HepG2 (cell line): ENCODE results near the gene BCAS3. TPM values are rescaled to one million over a fixed set of nuclear protein-coding genes. Genes with fewer than 3 reads are reported as not detected.

Source experiments
- CHD2 ChIP-seq: IDR thresholded peaks from 2 replicates; pipeline ENCODE4 v1.6.1; 2011; ENCODE audit warnings: low read depth, low read length, improper control_type of control experiment
- CREM ChIP-seq, 2 experiments: sonication (generic) in 1 of 2; formaldehyde crosslinking in 1 of 2; IDR thresholded peaks; 2 replicates each; pipeline versions ENCODE4 v1.4.0 to v1.6.1; 2016 to 2020; ENCODE audit warnings: antibody characterized with exemption in 1 of 2, mild to moderate bottlenecking in 1 of 2, missing genetic modification reagents in 1 of 2
- FOXK2 ChIP-seq: fragments of 450-650 bp; IDR thresholded peaks from 2 replicates; pipeline ENCODE4 v1.6.1; 2016
- GATA4 ChIP-seq: sonication (generic); IDR thresholded peaks from 2 replicates; pipeline ENCODE4 v1.6.1; 2016; ENCODE audit warnings: antibody characterized with exemption, low read depth, borderline replicate concordance
- IKZF1 ChIP-seq: fragments of 450-650 bp; IDR thresholded peaks from 2 replicates; pipeline ENCODE4 v1.7.1; 2016
- KAT8 ChIP-seq: IDR thresholded peaks from 2 replicates; pipeline ENCODE4 v1.6.1; 2016; ENCODE audit warnings: missing genetic modification reagents, missing compliant biosample characterization
- KLF11 ChIP-seq: IDR thresholded peaks from 2 replicates; pipeline ENCODE4 v1.6.1; 2016; ENCODE audit warnings: missing compliant biosample characterization
- PHF5A ChIP-seq: IDR thresholded peaks from one replicate; pipeline ENCODE4 v1.6.1; 2018; ENCODE audit warnings: low read depth, missing genetic modification reagents; ENCODE audit not compliant: unreplicated experiment
- TBX3 ChIP-seq: fragments of 450-650 bp; IDR thresholded peaks from 2 replicates; pipeline ENCODE4 v1.6.1; 2017; ENCODE audit warnings: antibody characterized with exemption, mild to moderate bottlenecking, inconsistent platforms, borderline replicate concordance
- TMF1 ChIP-seq: sonication (generic); formaldehyde crosslinking; IDR thresholded peaks from 2 replicates; pipeline ENCODE4 v1.8.1; 2022; ENCODE audit warnings: low read depth, missing genetic modification reagents
- ZBTB21 ChIP-seq: sonication (generic); formaldehyde crosslinking; IDR thresholded peaks from 2 replicates; pipeline ENCODE4 v1.4.0; 2020; ENCODE audit warnings: missing genetic modification reagents
- ZFP36L1 ChIP-seq: sonication (generic); formaldehyde crosslinking; IDR thresholded peaks from 2 replicates; pipeline ENCODE4 v1.8.0; 2022; ENCODE audit warnings: mild to moderate bottlenecking, missing genetic modification reagents, moderate library complexity
- ZMYM2 ChIP-seq: sonication (generic); formaldehyde crosslinking; IDR thresholded peaks from 2 replicates; pipeline ENCODE4 v1.8.0; 2022; ENCODE audit warnings: mild to moderate bottlenecking, missing genetic modification reagents
- ZNF207 ChIP-seq: fragments of 450-650 bp; IDR thresholded peaks from 2 replicates; pipeline ENCODE4 v1.6.1; 2016; ENCODE audit warnings: antibody characterized with exemption, borderline replicate concordance
- ZNF350 ChIP-seq: sonication (generic); formaldehyde crosslinking; IDR thresholded peaks from 2 replicates; pipeline ENCODE4 v1.4.0; 2020; ENCODE audit warnings: mild to moderate bottlenecking, low read depth, missing genetic modification reagents, borderline replicate concordance
- ZNF382 ChIP-seq: sonication (generic); formaldehyde crosslinking; IDR thresholded peaks from 2 replicates; pipeline ENCODE4 v1.5.0; 2020; ENCODE audit warnings: missing genetic modification reagents, mild to moderate bottlenecking, borderline replicate concordance
- ZNF564 ChIP-seq: sonication (generic); formaldehyde crosslinking; IDR thresholded peaks from 2 replicates; pipeline ENCODE4 v1.8.1; 2023; ENCODE audit warnings: mild to moderate bottlenecking, missing genetic modification reagents
- ZNF713 ChIP-seq: sonication (generic); formaldehyde crosslinking; IDR thresholded peaks from 2 replicates; pipeline ENCODE4 v1.4.0; 2020; ENCODE audit warnings: mild to moderate bottlenecking, missing genetic modification reagents
- ZNF777 ChIP-seq: sonication (generic); formaldehyde crosslinking; IDR thresholded peaks from 2 replicates; pipeline ENCODE4 v1.4.0; 2020; ENCODE audit warnings: missing genetic modification reagents
- ZSCAN9 ChIP-seq: IDR thresholded peaks from 2 replicates; pipeline ENCODE4 v1.6.1; 2016; ENCODE audit warnings: borderline replicate concordance
- polyA plus RNA-seq, 8 experiments: library from polyadenylated mRNA; depleted of rRNA in 3 of 8; stranded (reverse) in 7 of 8; unstranded in 1 of 8; fragments of >200 nt; fragmentation: Illumina TruSeq in 4 of 8; extraction: Trizol in 4 of 8; gene quantifications; 2 replicates each; pipeline versions ENCODE4 v1.2.1 to v1.2.3, GENCODE V29; 2011 to 2016; ENCODE audit warnings: low read depth in 4 of 8, missing spikeins in 1 of 8, mixed read lengths in 1 of 8; ENCODE audit not compliant: insufficient read depth in 1 of 8
- total RNA-seq, 5 experiments: library from RNA; depleted of rRNA; stranded (reverse); fragments of >200 nt; fragmentation: Illumina TruSeq; extraction: Trizol; gene quantifications; 2 replicates each; pipeline ENCODE4 v1.2.3, GENCODE V29; 2016; ENCODE audit warnings: low read depth in 1 of 5
- TF ChIP-seq, protein P1 (sequence below): IDR thresholded peaks from 2 replicates; pipeline ENCODE4 v1.6.1; 2016; ENCODE audit warnings: mild to moderate bottlenecking
- TF ChIP-seq, protein P2 (sequence below): IDR thresholded peaks from 2 replicates; pipeline ENCODE4 v1.6.1; 2012; ENCODE audit warnings: low read depth, low read length, improper control_type of control experiment
- TF ChIP-seq, protein P3 (sequence below): sonication (generic); formaldehyde crosslinking; IDR thresholded peaks from 2 replicates; pipeline ENCODE4 v1.9.0; 2021; ENCODE audit warnings: missing genetic modification reagents, borderline replicate concordance
- TF ChIP-seq, protein P4 (sequence below): sonication (generic); formaldehyde crosslinking; IDR thresholded peaks from 2 replicates; pipeline ENCODE4 v1.5.1; 2020; ENCODE audit warnings: mild to moderate bottlenecking, moderate library complexity, missing genetic modification reagents
- TF ChIP-seq, protein P5 (sequence below): conservative IDR thresholded peaks from 2 replicates; pipeline ENCODE4 v1.6.1; 2018; ENCODE audit warnings: missing genetic modification reagents

BCAS3 gene
- total and polyA plus RNA-seq, 2 of the 13 experiments (the other 11 are each of a cell fraction or from before 2014, with no cell fraction given): 10.7 to 11.2 TPM

DNA sequence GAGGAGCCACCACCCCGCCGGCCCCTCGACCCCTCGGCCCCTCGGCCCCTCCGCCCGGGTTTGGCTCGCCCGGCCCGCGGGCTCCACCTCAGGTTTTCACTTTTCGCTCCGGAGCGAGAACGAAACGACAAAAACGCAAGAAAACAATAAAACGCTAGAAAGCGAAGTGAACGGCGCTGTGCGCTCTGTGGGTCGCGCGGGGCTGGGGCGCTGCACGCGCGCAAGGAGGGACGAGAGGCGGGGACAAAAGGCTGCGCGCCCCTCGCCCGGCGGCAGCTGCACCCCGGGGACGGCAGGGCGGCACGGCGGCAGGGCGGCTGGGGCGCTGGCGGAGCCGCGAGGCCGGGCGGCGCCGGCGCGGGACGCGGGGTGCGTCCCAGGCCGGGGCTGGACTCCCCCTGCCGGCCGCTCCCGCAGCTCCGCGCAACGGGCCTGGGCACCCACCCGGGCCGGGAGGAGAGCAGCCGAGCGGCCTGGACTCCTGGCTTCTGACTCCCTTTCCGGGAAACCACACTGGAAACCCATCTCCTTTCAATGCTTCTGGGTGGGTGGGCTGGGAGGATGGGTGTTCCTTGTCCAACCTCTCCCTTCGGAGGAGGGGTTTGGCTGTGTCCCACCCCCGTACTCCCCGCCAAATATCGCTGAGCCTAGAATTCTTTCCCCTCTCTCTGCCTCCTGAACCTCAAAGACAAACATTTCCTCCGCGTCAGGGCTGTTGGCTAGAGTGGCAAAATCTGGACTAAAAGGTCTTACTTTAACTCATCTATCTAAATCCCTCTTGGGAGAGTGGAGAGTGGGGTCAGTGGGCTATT is 731.9 kb downstream of the BCAS3 start (continued):
- TF ChIP-seq, protein P1, sequence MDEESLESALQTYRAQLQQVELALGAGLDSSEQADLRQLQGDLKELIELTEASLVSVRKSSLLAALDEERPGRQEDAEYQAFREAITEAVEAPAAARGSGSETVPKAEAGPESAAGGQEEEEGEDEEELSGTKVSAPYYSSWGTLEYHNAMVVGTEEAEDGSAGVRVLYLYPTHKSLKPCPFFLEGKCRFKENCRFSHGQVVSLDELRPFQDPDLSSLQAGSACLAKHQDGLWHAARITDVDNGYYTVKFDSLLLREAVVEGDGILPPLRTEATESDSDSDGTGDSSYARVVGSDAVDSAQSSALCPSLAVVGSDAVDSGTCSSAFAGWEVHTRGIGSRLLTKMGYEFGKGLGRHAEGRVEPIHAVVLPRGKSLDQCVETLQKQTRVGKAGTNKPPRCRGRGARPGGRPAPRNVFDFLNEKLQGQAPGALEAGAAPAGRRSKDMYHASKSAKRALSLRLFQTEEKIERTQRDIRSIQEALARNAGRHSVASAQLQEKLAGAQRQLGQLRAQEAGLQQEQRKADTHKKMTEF (CRISPR knock-in tag): no peak
- TF ChIP-seq PHF5A (no peak), ZNF207 (no peak), KAT8 (CRISPR knock-in tag) (no peak), ZNF350 (CRISPR knock-in tag) (no peak), TMF1 (CRISPR knock-in tag) (peak; percentile 84), ZNF777 (CRISPR knock-in tag) (no peak; the same call in 1 of the 2 replicates), TBX3 (no peak), ZNF564 (CRISPR knock-in tag) (no peak), FOXK2 (no peak), ZMYM2 (CRISPR knock-in tag) (no peak), CREM (IDR thresholded peaks at IDR 0.05) (no peak), CREM (CRISPR knock-in tag; IDR thresholded peaks at IDR 0.05) (no peak), CHD2 (no peak), GATA4 (no peak), ZNF713 (no peak), KLF11 (CRISPR knock-in tag) (no peak), ZBTB21 (CRISPR knock-in tag) (no peak), ZNF382 (CRISPR knock-in tag) (no peak), ZFP36L1 (no peak), IKZF1 (no peak), ZSCAN9 (CRISPR knock-in tag) (no peak)
- TF ChIP-seq, protein P2, sequence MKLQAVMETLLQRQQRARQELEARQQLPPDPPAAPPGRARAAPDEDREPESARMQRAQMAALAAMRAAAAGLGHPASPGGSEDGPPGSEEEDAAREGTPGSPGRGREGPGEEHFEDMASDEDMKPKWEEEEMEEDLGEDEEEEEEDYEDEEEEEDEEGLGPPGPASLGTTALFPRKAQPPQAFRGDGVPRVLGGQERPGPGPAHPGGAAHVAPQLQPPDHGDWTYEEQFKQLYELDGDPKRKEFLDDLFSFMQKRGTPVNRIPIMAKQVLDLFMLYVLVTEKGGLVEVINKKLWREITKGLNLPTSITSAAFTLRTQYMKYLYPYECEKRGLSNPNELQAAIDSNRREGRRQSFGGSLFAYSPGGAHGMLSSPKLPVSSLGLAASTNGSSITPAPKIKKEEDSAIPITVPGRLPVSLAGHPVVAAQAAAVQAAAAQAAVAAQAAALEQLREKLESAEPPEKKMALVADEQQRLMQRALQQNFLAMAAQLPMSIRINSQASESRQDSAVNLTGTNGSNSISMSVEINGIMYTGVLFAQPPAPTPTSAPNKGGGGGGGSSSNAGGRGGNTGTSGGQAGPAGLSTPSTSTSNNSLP: no peak
- TF ChIP-seq, protein P3, sequence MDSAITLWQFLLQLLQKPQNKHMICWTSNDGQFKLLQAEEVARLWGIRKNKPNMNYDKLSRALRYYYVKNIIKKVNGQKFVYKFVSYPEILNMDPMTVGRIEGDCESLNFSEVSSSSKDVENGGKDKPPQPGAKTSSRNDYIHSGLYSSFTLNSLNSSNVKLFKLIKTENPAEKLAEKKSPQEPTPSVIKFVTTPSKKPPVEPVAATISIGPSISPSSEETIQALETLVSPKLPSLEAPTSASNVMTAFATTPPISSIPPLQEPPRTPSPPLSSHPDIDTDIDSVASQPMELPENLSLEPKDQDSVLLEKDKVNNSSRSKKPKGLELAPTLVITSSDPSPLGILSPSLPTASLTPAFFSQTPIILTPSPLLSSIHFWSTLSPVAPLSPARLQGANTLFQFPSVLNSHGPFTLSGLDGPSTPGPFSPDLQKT: no peak
- TF ChIP-seq, protein P4, sequence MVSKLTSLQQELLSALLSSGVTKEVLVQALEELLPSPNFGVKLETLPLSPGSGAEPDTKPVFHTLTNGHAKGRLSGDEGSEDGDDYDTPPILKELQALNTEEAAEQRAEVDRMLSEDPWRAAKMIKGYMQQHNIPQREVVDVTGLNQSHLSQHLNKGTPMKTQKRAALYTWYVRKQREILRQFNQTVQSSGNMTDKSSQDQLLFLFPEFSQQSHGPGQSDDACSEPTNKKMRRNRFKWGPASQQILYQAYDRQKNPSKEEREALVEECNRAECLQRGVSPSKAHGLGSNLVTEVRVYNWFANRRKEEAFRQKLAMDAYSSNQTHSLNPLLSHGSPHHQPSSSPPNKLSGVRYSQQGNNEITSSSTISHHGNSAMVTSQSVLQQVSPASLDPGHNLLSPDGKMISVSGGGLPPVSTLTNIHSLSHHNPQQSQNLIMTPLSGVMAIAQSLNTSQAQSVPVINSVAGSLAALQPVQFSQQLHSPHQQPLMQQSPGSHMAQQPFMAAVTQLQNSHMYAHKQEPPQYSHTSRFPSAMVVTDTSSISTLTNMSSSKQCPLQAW (CRISPR knock-in tag): 0 out of 2 replicates have a peak, but pooled peaks have one; percentile 16
- TF ChIP-seq, protein P5, sequence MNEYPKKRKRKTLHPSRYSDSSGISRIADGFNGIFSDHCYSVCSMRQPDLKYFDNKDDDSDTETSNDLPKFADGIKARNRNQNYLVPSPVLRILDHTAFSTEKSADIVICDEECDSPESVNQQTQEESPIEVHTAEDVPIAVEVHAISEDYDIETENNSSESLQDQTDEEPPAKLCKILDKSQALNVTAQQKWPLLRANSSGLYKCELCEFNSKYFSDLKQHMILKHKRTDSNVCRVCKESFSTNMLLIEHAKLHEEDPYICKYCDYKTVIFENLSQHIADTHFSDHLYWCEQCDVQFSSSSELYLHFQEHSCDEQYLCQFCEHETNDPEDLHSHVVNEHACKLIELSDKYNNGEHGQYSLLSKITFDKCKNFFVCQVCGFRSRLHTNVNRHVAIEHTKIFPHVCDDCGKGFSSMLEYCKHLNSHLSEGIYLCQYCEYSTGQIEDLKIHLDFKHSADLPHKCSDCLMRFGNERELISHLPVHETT (CRISPR knock-in tag): no peak
